ENCODE results near the gene USP34.
"Not testable (repeated sequence)": the region's sequence is repeated elsewhere in the genome, so short reads cannot be mapped to it uniquely, and the experiment has no call there.

Gene USP34

GRCh38 chr2:61421611-61422010, 49.3 kb downstream of the USP34 start:
- DNase-seq: no peak

DNA sequence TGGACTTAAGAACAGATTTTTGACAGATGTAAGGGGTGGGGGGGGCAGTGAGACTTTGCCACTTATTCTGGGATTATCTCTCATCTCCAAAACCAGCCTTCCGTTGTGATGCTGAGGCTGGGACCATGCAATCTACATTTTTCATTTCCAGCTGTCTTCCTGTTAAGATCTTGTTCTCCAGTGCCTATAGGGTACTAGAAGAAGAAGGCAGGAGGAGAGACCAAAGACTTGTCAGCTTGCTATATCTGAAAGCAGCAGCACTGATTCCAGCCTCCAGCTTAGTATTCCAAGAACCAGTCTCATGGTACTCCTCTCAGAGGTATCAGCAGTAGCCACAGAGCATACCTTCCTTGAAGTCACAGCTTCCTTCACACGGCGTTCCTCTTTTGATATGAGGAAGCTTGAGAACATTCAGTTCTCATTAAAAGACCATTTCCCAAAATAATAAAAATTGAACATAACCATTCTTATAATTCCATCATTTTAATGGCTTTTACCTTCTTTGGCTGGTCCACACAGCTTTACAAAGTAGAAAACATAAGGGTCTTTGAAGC, 49.8 kb downstream of the USP34 start:
- DNase-seq: no peak

DNA sequence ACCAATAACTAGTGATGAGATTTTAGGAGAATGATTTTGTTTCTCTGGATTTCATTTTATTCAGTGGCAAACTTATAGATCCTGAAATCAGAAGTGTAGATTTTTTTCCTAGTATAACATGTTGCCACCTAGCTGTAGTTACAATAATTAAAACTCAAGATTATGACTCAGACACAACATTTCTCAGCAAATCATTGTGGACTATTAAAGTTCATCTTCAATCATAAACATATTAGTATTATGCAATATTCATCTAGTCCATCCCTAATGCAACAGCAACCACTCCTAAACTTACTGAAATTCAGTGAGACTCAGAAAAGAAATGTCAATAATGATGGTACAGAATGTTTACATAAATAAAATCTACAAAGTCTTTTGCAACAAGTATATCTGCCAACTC, 51.3 kb downstream of the USP34 start:
- DNase-seq: no peak

DNA sequence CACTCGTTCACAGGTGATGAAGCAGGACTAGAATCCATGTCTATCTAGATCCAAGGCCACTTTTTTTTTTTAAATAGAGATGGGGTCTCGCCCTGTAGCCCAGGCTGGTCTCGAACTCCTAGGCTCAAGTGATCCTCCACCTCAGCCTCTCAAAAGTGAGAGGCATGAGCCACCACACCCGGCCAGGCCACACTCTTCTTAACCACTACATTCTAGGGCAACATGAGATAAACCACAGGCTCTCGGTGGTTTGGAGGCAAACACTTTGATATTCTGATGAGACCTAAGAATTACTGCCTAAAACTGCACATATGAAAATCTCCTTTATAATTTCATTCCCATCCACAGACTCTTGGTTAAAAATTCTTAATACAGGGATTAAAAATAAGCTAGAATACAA, 51.8 kb downstream of the USP34 start:
- no peak for DNase-seq

- no peak for DNase-seq
These were observed 53.8 kb downstream of the USP34 start for GRCh38 chr2:61416871-61417645.

- no peak for DNase-seq
These were observed 55.6 kb downstream of the USP34 start for GRCh38 chr2:61415265-61415664.

DNA sequence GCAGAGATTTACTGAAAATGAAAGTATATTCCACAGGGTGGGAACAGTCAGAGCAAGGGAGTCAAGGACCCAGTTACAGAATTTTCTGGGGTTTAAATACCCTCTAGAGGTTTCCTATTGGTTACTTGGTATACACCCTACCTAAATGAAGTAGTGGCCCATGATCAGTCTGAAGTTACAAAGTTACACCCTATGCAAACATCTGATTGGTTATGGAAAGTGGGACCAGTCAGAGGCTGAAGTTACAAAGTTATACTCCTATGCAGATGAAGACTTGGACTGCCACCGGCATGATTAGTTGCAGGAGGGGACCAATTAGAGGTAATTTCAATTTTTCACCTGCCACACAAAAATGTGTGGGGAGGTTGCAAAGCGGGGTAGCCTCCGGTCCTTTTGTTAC, 56.2 kb downstream of the USP34 start:
- DNase-seq: no peak

DNA sequence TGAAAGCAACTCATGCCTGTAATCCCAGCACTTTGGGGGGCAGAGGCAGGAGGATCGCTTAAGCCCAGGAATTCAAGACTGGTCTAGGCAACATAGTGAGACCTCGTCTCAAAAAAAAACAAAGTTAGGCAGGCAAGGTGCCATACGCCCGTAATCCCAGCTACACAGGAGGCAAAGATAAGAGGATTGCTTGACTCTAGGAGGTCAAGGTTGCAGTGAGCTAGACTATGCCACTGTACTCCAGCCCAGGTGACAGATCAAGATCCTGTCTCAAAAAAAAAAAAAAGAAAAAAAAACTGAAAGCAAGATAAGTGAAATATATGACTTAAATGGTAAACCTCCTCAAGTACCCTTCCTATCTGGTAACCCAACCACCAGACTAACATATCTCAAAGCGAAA, 59.8 kb downstream of the USP34 start:
- DNase-seq: no peak

DNA sequence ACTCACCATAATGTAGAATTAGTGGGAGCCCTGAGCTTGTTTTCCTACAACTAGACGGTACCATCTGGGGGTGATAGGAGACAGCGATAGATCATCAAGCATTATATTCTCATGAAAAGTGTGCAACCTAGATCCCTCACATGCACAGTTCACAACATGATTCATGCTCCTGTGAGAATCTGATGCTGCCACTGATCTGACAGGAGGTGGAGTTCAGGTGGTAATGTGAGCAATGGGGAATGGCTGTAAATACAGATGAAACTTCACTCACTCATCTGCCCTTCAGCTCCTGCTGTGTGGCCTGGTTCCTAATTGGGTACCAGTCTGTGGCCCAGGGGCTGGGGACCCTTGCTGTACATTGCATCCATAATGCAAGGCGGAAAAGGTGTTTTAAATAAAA, 60.7 kb downstream of the USP34 start:
- no peak for DNase-seq

GRCh38 chr2:61405813-61406212, 65.1 kb downstream of the USP34 start:
- DNase-seq: no peak

DNA sequence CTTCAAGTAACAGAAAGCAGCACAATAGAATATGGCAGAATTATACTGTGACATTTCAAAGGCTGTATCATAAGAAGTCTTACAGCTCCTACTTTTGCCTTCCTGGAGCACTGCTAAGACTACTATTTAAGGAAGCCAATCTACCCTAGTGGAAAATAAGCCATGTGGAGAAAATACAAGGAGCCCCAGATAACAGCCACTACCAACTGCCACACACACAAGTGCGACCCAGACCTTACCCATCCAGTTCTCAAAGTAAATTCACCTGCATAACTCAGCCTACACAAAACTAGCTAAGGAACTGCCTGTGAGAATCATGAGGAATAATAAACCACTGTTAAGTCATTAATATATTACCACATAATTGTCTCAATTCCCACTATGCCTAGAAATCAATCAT, 66.4 kb downstream of the USP34 start:
- DNase-seq: no peak

DNA sequence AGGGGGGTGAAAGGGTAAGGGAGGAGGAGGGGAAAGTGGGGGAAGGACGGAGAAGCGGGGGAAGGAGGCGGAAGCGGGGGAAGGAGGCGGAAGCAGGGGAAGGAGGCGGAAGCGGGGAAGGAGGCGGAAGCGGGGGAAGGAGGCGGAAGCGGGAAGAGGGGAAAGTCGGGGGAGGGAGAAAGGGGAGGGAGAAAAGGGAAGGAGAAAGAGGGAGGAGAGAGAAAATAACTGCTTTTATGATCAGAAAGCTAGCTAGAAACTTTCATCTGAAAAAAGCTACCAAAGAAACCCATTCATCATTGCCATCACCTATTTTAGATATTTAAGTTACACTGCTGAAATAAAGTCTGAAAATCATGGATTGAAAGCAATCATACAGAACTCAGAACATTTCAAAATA, 72.5 kb downstream of the USP34 start:
- no peak for DNase-seq

DNA sequence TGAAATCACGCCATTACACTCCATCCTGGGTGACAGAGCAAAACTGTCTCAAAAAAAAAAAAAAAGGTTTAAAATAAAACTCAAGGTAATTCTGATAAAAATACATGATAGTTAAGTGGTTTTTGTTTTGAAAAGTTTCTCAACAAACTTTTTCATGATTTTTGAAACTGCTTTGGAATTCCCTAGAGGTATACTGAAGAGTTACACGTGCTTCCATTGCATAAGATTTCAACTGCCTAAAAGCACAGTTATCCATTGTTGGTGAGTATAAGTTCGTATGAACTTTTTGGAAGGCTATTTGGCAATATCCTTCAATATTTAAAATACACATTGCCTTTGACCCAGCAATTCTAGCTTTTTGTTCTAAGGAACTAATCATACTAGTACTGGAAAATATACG, 74.9 kb downstream of the USP34 start:
- no peak for DNase-seq

DNA sequence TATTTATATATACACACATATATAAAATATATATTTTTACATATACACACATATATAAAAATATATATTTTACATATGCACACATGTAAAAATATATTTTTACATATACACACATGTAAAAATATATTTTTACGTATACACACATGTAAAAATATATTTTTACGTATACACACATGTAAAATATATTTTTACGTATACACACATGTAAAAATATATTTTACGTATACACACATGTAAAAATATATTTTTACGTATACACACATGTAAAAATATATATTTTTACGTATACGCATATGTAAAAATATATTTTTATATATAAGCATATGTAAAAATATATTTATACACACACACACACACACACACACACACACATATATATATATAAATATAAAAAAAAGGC, 83.3 kb downstream of the USP34 start:
- not testable (repeated sequence) for DNase-seq

DNA sequence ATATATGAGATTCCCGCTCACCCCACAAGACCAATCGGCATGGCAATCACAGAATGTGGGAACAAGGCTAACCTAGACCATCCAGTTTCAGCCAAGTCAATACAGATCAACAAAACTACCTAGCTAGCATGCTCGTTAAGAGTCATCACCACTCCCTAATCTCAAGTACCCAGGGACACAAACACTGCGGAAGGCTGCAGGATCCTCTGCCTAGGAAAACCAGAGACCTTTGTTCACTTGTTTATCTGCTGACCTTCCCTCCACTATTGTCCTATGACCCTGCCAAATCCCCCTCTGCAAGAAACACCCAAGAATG, 90.0 kb downstream of the USP34 start:
- not testable (repeated sequence) for DNase-seq

DNA sequence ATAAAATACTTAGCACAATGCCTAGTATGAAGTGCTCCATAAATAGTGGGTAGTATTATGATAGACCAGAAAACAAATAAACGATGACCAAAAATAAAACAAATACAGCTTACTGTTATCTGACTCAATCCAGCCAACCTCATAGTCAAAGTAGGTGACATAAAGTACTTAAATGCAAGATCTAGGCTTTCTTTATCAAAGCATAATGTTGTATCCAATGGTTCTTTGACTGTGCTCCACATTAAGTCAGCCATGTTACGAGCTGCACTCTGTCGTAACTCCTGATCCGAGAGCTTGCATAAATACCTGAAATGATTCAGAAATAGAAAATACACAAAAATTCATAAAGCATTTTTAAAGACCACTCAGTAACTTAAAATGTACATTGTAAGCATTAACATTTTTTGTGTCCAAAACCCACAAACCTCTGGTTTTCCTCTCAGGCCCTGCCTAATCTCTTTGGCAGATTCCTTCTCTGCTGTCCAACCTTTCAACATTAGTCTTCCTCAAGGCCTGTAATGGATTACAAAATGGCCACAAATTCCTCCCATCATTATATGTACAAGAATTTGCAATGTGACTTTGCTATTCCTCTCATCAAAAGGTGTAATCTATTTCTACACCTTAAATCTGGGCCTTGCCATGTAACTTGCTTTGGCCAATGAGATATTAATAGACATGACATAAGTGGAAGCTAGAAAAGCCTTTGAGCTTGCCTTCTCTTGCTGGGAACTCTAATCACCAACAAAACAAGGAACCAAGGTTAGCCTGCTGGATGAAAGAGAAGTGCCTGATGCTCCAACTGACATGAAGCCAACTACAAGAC, 90.6 kb downstream of the USP34 start:
- no peak for DNase-seq

DNA sequence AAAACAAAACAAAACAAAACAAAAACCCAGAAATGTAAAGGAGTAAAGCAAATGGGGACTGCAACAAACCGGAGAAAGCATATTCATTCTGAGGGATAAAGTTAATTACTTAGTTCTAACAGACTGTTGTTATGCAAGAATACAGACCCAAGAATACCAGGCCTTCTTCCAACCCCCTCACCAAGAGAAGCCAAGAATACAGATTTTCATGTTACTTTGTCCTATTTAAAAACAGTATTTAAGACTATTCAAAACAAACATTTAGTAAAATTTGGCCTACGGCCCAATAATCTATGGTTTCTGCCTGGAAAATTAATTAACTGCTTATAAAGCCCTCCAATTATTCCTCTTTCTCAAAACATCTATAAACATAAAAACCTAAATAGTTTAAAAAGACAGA, 91.4 kb downstream of the USP34 start:
- DNase-seq: no peak

GRCh38 chr2:61378281-61378680, 92.6 kb downstream of the USP34 start:
- no peak for DNase-seq

DNA sequence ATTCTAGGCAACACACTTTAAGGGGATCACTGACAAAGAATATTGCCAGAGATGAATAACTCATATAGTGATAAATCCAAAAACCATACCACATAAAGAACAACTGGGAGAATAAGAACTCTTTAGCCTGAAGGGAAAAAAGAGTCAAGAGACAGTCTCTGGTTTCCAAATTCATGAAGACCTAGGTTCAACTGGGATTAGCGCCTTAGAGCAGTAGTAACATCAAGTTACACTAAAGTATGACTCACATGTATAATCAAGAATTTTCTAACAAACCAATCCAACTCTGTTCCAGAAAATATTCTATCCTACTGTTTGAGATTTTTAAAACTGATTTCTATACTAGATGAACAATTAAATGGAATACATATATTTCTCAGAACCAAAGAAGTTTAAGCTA, 93.8 kb downstream of the USP34 start:
- DNase-seq: no peak

DNA sequence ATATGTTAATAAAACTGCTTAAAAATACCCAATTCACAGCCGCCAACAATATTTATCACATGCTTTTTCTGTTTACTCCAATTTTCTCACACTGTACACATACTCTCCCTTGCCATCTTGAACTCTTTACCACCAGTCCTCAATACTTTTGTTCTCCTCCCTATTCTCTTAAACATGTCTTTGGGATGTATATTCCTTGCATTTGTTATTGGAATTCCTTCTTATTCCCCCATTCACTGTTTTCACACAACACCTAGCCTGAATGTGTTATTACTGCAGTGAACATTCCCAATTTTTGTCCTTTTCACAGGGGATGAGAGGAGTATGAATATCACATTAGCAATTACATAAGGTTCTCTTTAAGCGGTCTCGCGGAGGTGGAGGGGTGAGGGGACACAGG, 94.7 kb downstream of the USP34 start:
- no peak for DNase-seq

DNA sequence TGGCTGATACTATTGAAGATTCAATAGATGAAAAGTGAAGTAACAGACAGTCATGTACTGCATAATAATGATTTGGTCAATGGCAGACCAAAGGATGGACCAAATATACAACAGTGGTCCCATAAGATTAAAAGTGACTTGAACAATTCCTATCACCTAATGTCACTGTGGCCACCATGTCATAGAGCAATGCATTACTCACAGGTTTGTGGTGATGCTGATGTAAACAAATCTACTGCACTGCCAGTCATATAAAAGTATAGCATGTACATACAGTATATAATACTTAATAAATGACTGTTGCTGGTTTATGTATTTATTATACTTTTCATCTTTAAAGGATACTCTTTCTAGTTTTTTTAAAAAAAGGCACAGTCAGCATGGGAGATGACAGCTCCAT, 99.9 kb downstream of the USP34 start:
- DNase-seq: no peak

DNA sequence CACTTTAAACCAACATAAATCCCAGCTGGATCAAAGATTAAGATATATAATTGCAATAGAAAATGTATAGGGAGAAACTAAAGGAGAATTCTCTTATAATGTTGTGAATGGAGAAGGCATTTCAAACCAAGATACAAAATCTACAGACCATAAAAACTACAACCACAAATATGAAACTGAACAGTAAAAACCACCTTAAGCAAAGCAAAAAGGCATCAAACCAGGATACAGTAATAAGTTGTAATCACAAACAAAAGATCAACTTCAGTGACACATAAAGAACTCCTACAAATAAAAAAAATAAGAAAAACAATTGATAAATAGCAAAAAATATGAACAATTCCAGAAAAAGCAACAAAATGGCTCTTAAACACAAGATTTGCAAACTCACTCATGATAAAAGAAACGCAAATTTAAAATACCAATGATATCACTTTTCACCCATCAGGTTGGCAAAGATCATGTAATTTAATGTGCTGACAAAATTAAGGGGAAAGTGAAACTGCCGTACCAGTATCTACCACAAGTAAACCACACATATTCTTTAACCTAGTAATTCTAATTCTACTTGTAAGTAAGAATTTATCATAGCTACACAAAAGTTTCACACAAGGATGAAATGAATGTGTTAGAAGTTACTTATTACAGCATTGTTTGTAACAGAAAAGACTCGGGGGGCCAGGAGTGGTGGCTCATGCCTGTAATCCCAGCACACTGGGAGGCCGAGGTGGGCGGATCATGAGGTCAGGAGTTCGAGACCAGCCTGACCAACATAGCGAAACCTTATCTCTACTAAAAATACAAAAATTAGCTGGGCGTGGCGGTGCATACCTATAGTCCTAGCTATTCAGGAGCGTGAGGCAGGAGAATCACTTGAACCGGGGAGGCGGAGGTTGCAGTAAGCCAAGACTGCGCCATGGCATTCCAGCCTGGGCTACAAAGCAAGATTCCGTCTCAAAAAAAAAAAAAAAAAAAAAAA, 101.9 kb downstream of the USP34 start:
- DNase-seq: no peak

DNA sequence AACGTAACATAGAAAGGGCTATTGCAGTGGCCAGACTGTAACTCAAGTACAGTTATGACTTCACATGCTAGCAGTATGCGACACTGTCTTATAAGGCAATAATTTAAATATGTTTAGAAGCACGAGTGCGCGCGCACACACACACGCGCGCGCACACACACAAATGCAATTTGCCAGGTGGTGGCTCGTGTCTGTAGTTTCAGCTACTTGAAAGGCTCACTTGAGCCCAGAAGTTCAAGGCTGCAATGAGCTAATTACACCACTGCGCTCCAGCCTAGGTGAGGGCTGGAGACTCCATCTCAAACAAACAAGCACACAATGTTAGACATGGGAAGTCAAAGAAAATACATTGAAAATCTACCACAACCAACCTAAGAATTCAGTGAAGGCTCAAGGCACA, 103.7 kb downstream of the USP34 start:
- DNase-seq: no peak

Measured in cerebellar nuclear complex (tissue), 1 donor.